Right lobe of liver (tissue), 6 donors: Measurements from ENCODE around the gene HTRA2. TPM values are rescaled to one million over a fixed set of nuclear protein-coding genes. Genes with fewer than 3 reads are reported as not detected.

Experiments used
- ATAC-seq, 4 donors: fragments of 200-7000 bp; cut with Tn5 transposase; one replicate each; pipeline ENCODE4 v1.9.1; 2020; ENCODE audit warnings: mild to moderate bottlenecking in 4 of 4, moderate library complexity in 4 of 4
- DNase-seq, 3 donors: peaks; one replicate each; pipeline ENCODE4 v3.0.0-alpha.2; 2020
- H3K27ac ChIP-seq, 3 donors: fragments of 200-600 bp; one replicate each; pipeline ENCODE4 v1.8.0; 2022
- H3K27me3 ChIP-seq, 2 donors: fragments of 200-600 bp; one replicate each; pipeline ENCODE4 v1.8.0; 2022
- H3K36me3 ChIP-seq, 4 donors: fragments of 200-600 bp; sonication (generic) in 1 of 4; one replicate each; pipeline versions ENCODE4 v1.5.1 to v1.8.0; 2017 to 2022; ENCODE audit warnings: control low read depth in 1 of 4
- H3K4me1 ChIP-seq, 4 donors: fragments of 200-600 bp; sonication (generic) in 1 of 4; one replicate each; pipeline versions ENCODE4 v1.5.1 to v1.8.0; 2017 to 2022; ENCODE audit warnings: control low read depth in 1 of 4
- H3K4me3 ChIP-seq, 3 donors: fragments of 200-600 bp; one replicate each; pipeline ENCODE4 v1.8.0; 2022
- H3K9me3 ChIP-seq, 4 donors: fragments of 200-600 bp; sonication (generic) in 1 of 4; one replicate each; pipeline versions ENCODE4 v1.5.1 to v1.8.0; 2017 to 2022; ENCODE audit warnings: control low read depth in 1 of 4
- POLR2A ChIP-seq: fragments of 450-650 bp; IDR thresholded peaks from one replicate; pipeline ENCODE4 v1.6.1; 2017; ENCODE audit warnings: antibody characterized with exemption, mild to moderate bottlenecking
- WGBS: methylation state at CpG from one replicate; pipeline ENCODE4 v1.1.6; 2018; ENCODE audit warnings: low coverage, low lambda C conversion rate; ENCODE audit not compliant: insufficient coverage; ENCODE audit errors: missing lambda C conversion rate; 5-methylcytosine and 5-hydroxymethylcytosine counted together
- intact Hi-C, 2 donors: fragments of 100-400 bp; cut with DNase I; formaldehyde crosslinking; loops; one replicate each; pipeline versions ENCODE4 v1.11.2 to v1.14.1; 2022
- total RNA-seq, 6 experiments: library from RNA; depleted of rRNA in 2 of 6; stranded (reverse); fragments of >200 nt in 2 of 6; fragmentation: NEBNext Ultra II Directional in 3 of 6; extraction: Animal tissue kit (Norgen Biotek cat#: 25700) in 3 of 6; gene quantifications; one replicate each; pipeline versions ENCODE4 v1.1.0 to v1.2.4, GENCODE V29; 2016 to 2023
- TF ChIP-seq, protein P1 (sequence below), 4 donors: fragments of 200-600 bp in 3 of 4; fragments of 450-650 bp in 1 of 4; IDR thresholded peaks; one replicate each; pipeline versions ENCODE4 v1.5.1 to v1.8.0; 2016 to 2022; ENCODE audit warnings: antibody characterized with exemption in 4 of 4, mild to moderate bottlenecking in 2 of 4
- donor health status: DM: no; HTN: yes; CAD: no.
- donor health status: DM: no; HTN: no; CAD: no.
- donor health status: DM: no; HTN: no; CAD: no.
- donor health status: DM: no; HTN: yes; CAD: no.
- donor health status: DM: no; HTN: yes; CAD: no.

HTRA2 gene
- total RNA-seq, 6 experiments from 2014 or later, result 12.3 to 20.3 (median 15.2) TPM

GRCh38 chr2:74507145-74507925 is 22.4 kb upstream of the HTRA2 start, which contains the start of gene PCGF1:
Gene PCGF1 (minus strand): TSS chr2:74507695. CDS start chr2:74507668, 27 bp downstream.
- WGBS, result 0% methylated on average over 27 of the region's 56 CpGs
- H3K27ac ChIP-seq, result peak within 1 kb of the TSS; percentile 92 to 96 (median 94)
- H3K4me3 ChIP-seq, result peak within 1 kb of the TSS; percentile 76 to 95 (median 78)
- DNase-seq (peak; percentile 99 to 100 (median 99)), ATAC-seq (peak; percentile 87 to 93 (median 88))
- no peaks in the 10 kb centered on the region for H3K36me3 ChIP-seq
- peaks cover 0 to 31% (median 12%) of the 10 kb centered on the region in 4 donors for H3K4me1 ChIP-seq
- no peaks in the 10 kb centered on the region for H3K27me3 ChIP-seq
- intact Hi-C loops, result no loop called here
- H3K9me3 ChIP-seq, result no peaks in the 10 kb centered on the region
- TF ChIP-seq POLR2A, result peak; percentile 45
- TF ChIP-seq, protein P1, sequence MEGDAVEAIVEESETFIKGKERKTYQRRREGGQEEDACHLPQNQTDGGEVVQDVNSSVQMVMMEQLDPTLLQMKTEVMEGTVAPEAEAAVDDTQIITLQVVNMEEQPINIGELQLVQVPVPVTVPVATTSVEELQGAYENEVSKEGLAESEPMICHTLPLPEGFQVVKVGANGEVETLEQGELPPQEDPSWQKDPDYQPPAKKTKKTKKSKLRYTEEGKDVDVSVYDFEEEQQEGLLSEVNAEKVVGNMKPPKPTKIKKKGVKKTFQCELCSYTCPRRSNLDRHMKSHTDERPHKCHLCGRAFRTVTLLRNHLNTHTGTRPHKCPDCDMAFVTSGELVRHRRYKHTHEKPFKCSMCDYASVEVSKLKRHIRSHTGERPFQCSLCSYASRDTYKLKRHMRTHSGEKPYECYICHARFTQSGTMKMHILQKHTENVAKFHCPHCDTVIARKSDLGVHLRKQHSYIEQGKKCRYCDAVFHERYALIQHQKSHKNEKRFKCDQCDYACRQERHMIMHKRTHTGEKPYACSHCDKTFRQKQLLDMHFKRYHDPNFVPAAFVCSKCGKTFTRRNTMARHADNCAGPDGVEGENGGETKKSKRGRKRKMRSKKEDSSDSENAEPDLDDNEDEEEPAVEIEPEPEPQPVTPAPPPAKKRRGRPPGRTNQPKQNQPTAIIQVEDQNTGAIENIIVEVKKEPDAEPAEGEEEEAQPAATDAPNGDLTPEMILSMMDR (IDR thresholded peaks at IDR 0.05), result peak in 1 of 4 donors; percentile 19

GRCh38 chr2:74507926-74508520 is 21.7 kb upstream of the HTRA2 start:
- peak overlapping the region; percentile 76 to 95 (median 78) for H3K4me3 ChIP-seq
- H3K27ac ChIP-seq, result peak overlapping the region; percentile 92 to 96 (median 94)
- WGBS, result 11% methylated on average over 33 of the region's 38 CpGs
- H3K4me1 ChIP-seq, result peaks cover 0 to 31% (median 12%) of the 10 kb centered on the region in 4 donors
- no peak for TF ChIP-seq POLR2A
- TF ChIP-seq, protein P1 (IDR thresholded peaks at IDR 0.05), result no peak
- H3K27me3 ChIP-seq, result peaks cover under 1 to 4% of the 10 kb centered on the region in 2 donors
- no peaks in the 10 kb centered on the region for H3K36me3 ChIP-seq
- ATAC-seq, result peak in 1 of 4 donors; percentile 6
- no peaks in the 10 kb centered on the region for H3K9me3 ChIP-seq
- intact Hi-C loops, result no loop called here
- DNase-seq, result peak in 1 of 3 donors; percentile 42

- H3K27ac ChIP-seq, result no peak overlapping the region
- intact Hi-C loops, result no loop called here
- H3K4me3 ChIP-seq, result no peak overlapping the region
- H3K4me1 ChIP-seq, result peaks cover 0 to 16% (median 6%) of the 10 kb centered on the region in 4 donors
- H3K27me3 ChIP-seq, result peaks cover 6 to 27% of the 10 kb centered on the region in 2 donors
- DNase-seq, result no peak
- 85% methylated on average over 2 of the region's 4 CpGs for WGBS
- H3K36me3 ChIP-seq, result no peaks in the 10 kb centered on the region
- TF ChIP-seq, protein P1 (IDR thresholded peaks at IDR 0.05), result no peak
- no peak for TF ChIP-seq POLR2A
- ATAC-seq, result no peak
- H3K9me3 ChIP-seq, result no peaks in the 10 kb centered on the region
Measured at GRCh38 chr2:74510272-74510671, 19.5 kb upstream of the HTRA2 start.

DNA sequence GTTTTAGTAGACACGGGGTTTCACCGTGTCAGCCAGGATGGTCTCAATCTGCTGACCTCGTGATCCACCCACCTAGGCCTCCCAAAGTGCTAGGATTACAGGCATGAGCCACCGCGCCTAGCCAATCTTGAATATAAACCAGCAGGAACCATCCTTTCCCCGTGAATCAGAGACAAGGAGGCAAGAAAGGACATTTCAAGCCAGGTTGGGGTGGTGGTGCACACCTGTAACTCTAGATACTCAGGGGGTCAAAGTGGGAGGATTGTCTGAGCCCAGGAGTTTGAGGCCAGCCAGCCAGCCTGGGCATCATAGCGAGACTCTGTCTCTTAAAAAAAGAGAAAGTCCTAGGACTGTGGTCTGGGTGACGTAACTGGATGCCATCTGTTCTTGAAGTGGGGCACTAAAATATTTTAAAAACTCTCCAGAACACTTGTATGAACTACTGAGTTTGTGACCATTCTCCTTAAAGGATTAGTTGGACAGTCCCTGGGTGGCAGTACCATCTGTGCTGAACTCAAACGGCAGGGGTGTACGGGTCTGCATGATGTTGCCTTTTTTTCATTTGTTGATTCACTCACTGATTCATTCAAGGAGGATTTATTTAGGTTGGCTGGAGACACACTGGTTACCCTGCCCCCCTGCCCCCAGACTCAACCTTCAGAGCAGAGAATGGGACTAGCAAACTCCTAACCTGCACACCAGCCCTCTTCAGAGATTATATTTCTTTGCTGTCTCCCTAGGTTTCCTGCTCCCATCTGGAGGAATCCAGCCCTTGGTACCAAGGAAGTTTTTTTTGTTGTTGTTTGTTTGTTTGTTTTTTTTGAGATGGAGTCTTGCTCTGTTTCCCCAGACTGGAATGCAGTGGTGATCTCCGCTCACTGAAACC is 18.4 kb upstream of the HTRA2 start:
- ATAC-seq (no peak), DNase-seq (no peak)
- Histone ChIP-seq H3K36me3 (no peaks in the 10 kb centered on the region), H3K27ac (no peak overlapping the region), H3K4me3 (no peak overlapping the region), H3K9me3 (no peaks in the 10 kb centered on the region), H3K4me1 (peaks cover 0 to 15% (median 2%) of the 10 kb centered on the region in 4 donors), H3K27me3 (peaks cover 6 to 38% of the 10 kb centered on the region in 2 donors)
- intact Hi-C loops, result no loop called here
- TF ChIP-seq, protein P1 (IDR thresholded peaks at IDR 0.05), result no peak
- TF ChIP-seq POLR2A, result no peak
- WGBS, result 26% methylated on average over 8 of the region's 11 CpGs
